SK-MEL-5 (cell line): ENCODE measurements around the gene RAB38. TPM values are rescaled to one million over a fixed set of nuclear protein-coding genes. Genes with fewer than 3 reads are reported as not detected.

ENCODE experiments used
- DNase-seq: peaks from one replicate; pipeline ENCODE4 v3.0.0-alpha.2; 2016; ENCODE audit warnings: low read depth, low spot score
- in situ Hi-C: cut with HindIII; loops from 2 replicates; pipeline ENCODE4 v1.10.0; 2016; ENCODE audit warnings: low sequenced_read_pairs, high pct_unique_total_duplicates, low pct_unique_long_range_greater_than_20kb
- total RNA-seq: library from RNA; depleted of rRNA; stranded (reverse); fragments of >200 nt; shearing (Covaris generic); gene quantifications from 2 replicates; pipeline ENCODE4 v1.2.3, GENCODE V29; 2014

RAB38 gene
- total RNA-seq, 1 experiment from 2014 or later = 376 TPM

GRCh38 chr11:88117281-88117858 lies 57.9 kb downstream of the RAB38 start:
- no peak for DNase-seq
- in situ Hi-C loops = no loop called here

GRCh38 chr11:88115828-88116755 lies 59.2 kb downstream of the RAB38 start:
- no peak for DNase-seq
- in situ Hi-C loops = no loop called here

GRCh38 chr11:88114486-88115045 lies 60.7 kb downstream of the RAB38 start:
- in situ Hi-C loops = no loop called here
- DNase-seq = no peak

GRCh38 chr11:88106666-88107065 lies 68.6 kb downstream of the RAB38 start:
- no peak for DNase-seq
- in situ Hi-C loops = no loop called here

GRCh38 chr11:88105951-88106350 lies 69.3 kb downstream of the RAB38 start:
- in situ Hi-C loops = no loop called here

GRCh38 chr11:88105526-88105925 lies 69.7 kb downstream of the RAB38 start:
- DNase-seq = peak; percentile 49
- in situ Hi-C loops = no loop called here

More at GRCh38 chr11:88105951-88106350, 69.3 kb downstream of the RAB38 start:
- peak; percentile 72 for DNase-seq

- in situ Hi-C loops = no loop called here
- no peak for DNase-seq
These were observed 70.8 kb downstream of the RAB38 start for GRCh38 chr11:88104408-88104807.

GRCh38 chr11:88103337-88104206 lies 71.7 kb downstream of the RAB38 start:
- peak; percentile 97 for DNase-seq
- in situ Hi-C loops = no loop called here

- in situ Hi-C loops = no loop called here
These were observed 72.7 kb downstream of the RAB38 start for GRCh38 chr11:88102598-88102934.

GRCh38 chr11:88101881-88102597 lies 73.2 kb downstream of the RAB38 start:
- peak; percentile 44 for DNase-seq
- in situ Hi-C loops = no loop called here

More at GRCh38 chr11:88102598-88102934, 72.7 kb downstream of the RAB38 start:
- peak; percentile 86 for DNase-seq

GRCh38 chr11:88100151-88100550 lies 75.1 kb downstream of the RAB38 start:
- in situ Hi-C loops = no loop called here
- DNase-seq = no peak

GRCh38 chr11:88098289-88098688 lies 77.0 kb downstream of the RAB38 start:
- in situ Hi-C loops = no loop called here
- no peak for DNase-seq

- no peak for DNase-seq
- in situ Hi-C loops = no loop called here
These were observed 86.1 kb downstream of the RAB38 start for GRCh38 chr11:88089134-88089533.

- in situ Hi-C loops = no loop called here
- no peak for DNase-seq
These were observed 87.9 kb downstream of the RAB38 start for GRCh38 chr11:88087337-88087736.

GRCh38 chr11:88086297-88086696 lies 88.9 kb downstream of the RAB38 start:
- DNase-seq = no peak
- in situ Hi-C loops = no loop called here

GRCh38 chr11:88070437-88070836 lies 104.8 kb downstream of the RAB38 start:
- DNase-seq = no peak
- in situ Hi-C loops = no loop called here

- in situ Hi-C loops = no loop called here
- DNase-seq = no peak
These were observed 106.2 kb downstream of the RAB38 start for GRCh38 chr11:88068848-88069554.
